K562 (cell line): ENCODE data around the gene ZNF432. TPM values are rescaled to one million over a fixed set of nuclear protein-coding genes. Genes with fewer than 3 reads are reported as not detected.

Source experiments
- ATAC-seq: fragments of 200-7000 bp; cut with Tn5 transposase; 3 replicates; pipeline ENCODE4 v1.9.1; 2020; ENCODE audit warnings: moderate library complexity
- BruUV-seq: library from RNA; stranded (reverse); fragments of 400-500 nt; replicated peaks from 2 replicates; lab custom pipeline; 2021; lab: Mats Ljungman, UMichigan
- CTCF ChIA-PET: fragments of 300-600 bp; formaldehyde crosslinking; extraction: SDS; loops from one replicate; lab custom pipeline; 2021; ENCODE audit warnings: low intra/inter-chr PET ratio; lab: Yijun Ruan, JAX
- POLR2A ChIA-PET: fragments of 300-600, 350-650 bp; sonication (Branson Sonifier 250); formaldehyde crosslinking; extraction: SDS; loops from one replicate; lab custom pipeline; 2021; ENCODE audit warnings: antibody characterized with exemption, inconsistent platforms; lab: Yijun Ruan, JAX
- DNase-seq, 4 experiments: peaks; one replicate each; pipeline versions ENCODE4 v3.0.0 to v3.0.0-alpha.2; 2011 to 2018; ENCODE audit warnings: low spot score in 3 of 4, mixed read lengths in 3 of 4; ENCODE audit errors: extremely low read depth in 1 of 4
- FAIRE-seq: peaks from 2 replicates; lab custom pipeline; 2011; peaks lifted over from hg19 to GRCh38; lab: Jason Lieb, UNC
- H2AFZ ChIP-seq: 2 replicates; pipeline ENCODE4 v1.6.0; 2011; ENCODE audit warnings: low read depth, low read length, control low read depth, inconsistent platforms
- H3K27ac ChIP-seq: fragments of 200-600 bp; 3 replicates; pipeline ENCODE4 v1.8.0; 2011; ENCODE audit warnings: low read depth, mild to moderate bottlenecking, control low read depth, inconsistent platforms, low read length, moderate library complexity, mixed read lengths; ENCODE audit errors: extremely low read depth
- H3K27me3 ChIP-seq, 2 experiments: fragments of 300-600 bp in 1 of 2; 2 replicates in 1 of 2; 3 replicates in 1 of 2; pipeline versions ENCODE4 v1.6.0 to v1.8.0; 2011; ENCODE audit warnings: inconsistent platforms in 2 of 2, low read length in 2 of 2, mild to moderate bottlenecking in 1 of 2, mixed read lengths in 1 of 2, moderate library complexity in 1 of 2; ENCODE audit not compliant: control insufficient read depth in 2 of 2, insufficient read depth in 2 of 2
- H3K36me3 ChIP-seq: fragments of 300-600 bp; 3 replicates; pipeline ENCODE4 v1.8.0; 2011; ENCODE audit warnings: mild to moderate bottlenecking, low read length, inconsistent platforms; ENCODE audit not compliant: control insufficient read depth, insufficient read depth
- H3K4me1 ChIP-seq, 2 experiments: fragments of 200-600 bp in 1 of 2; replicated peaks in 1 of 2; 2 replicates in 1 of 2; 3 replicates in 1 of 2; pipeline versions ENCODE4 v1.5.1 to v1.8.0; 2011; ENCODE audit warnings: inconsistent platforms in 2 of 2, low read length in 2 of 2, mild to moderate bottlenecking in 1 of 2, mixed read lengths in 1 of 2, moderate library complexity in 1 of 2; ENCODE audit not compliant: control insufficient read depth in 2 of 2, insufficient read depth in 2 of 2
- H3K4me2 ChIP-seq: 2 replicates; pipeline ENCODE4 v1.6.1; 2011; ENCODE audit warnings: low read length, control low read depth, inconsistent platforms, mixed read lengths; ENCODE audit not compliant: insufficient read depth
- H3K4me3 ChIP-seq: fragments of 200-600 bp; sonication (generic), shearing (Covaris generic); 2 replicates; pipeline ENCODE4 v1.5.1; 2016; ENCODE audit warnings: control low read depth, inconsistent platforms
- H3K79me2 ChIP-seq: fragments of 200-600 bp; 3 replicates; pipeline ENCODE4 v1.8.0; 2011; ENCODE audit warnings: low read length, inconsistent platforms; ENCODE audit not compliant: control insufficient read depth, insufficient read depth
- H3K9ac ChIP-seq, 2 experiments: 2 replicates each; pipeline versions ENCODE4 v1.6.0 to v1.6.1; 2011; ENCODE audit warnings: low read depth in 2 of 2, low read length in 2 of 2, control low read depth in 1 of 2, inconsistent platforms in 1 of 2, mild to moderate bottlenecking in 1 of 2, mixed read lengths in 1 of 2; ENCODE audit not compliant: insufficient read depth in 1 of 2
- H3K9me1 ChIP-seq: one replicate; pipeline ENCODE4 v1.6.0; 2011; ENCODE audit warnings: inconsistent platforms, mild to moderate bottlenecking, low read length, moderate library complexity; ENCODE audit not compliant: control insufficient read depth, insufficient read depth
- H3K9me3 ChIP-seq: replicated peaks from 2 replicates; pipeline ENCODE4 v1.5.1; 2011; ENCODE audit warnings: low read depth, low read length, inconsistent platforms; ENCODE audit not compliant: control insufficient read depth, insufficient read depth
- H4K20me1 ChIP-seq: replicated peaks from 2 replicates; pipeline ENCODE4 v1.6.1; 2011; ENCODE audit warnings: low read length, inconsistent platforms, mixed read lengths; ENCODE audit not compliant: control insufficient read depth, insufficient read depth
- E2F1 ChIP-seq: sonication (generic); formaldehyde crosslinking; IDR thresholded peaks from 2 replicates; pipeline ENCODE4 v1.8.1; 2023; ENCODE audit warnings: mild to moderate bottlenecking, missing genetic modification reagents, moderate library complexity
- HNRNPH1 ChIP-seq: fragments of 200-400 bp; formaldehyde crosslinking; optimal IDR thresholded peaks from 2 replicates; pipeline ENCODE3; 2017; ENCODE audit warnings: low read depth, mild to moderate bottlenecking, low read length, moderate library complexity
- KLF10 ChIP-seq: fragments of 250-450 bp; sonication (Bioruptor Pico); IDR thresholded peaks from 2 replicates; pipeline ENCODE4 v1.6.1; 2021; ENCODE audit warnings: matching md5 sums
- SAFB ChIP-seq: fragments of 200-400 bp; formaldehyde crosslinking; IDR thresholded peaks from 2 replicates; pipeline ENCODE4 v1.6.1; 2017; ENCODE audit warnings: low read depth, low read length, borderline replicate concordance
- ZBTB11 ChIP-seq, 3 experiments: fragments of 200-800 bp in 1 of 3; fragments of 250-450 bp in 1 of 3; fragments of 450-650 bp in 1 of 3; sonication (Bioruptor Pico) in 1 of 3; sonication (Bioruptor generic) in 1 of 3; formaldehyde crosslinking in 1 of 3; IDR thresholded peaks; 2 replicates each; pipeline versions ENCODE4 v1.6.1 to v1.8.0; 2016 to 2022; ENCODE audit warnings: mild to moderate bottlenecking in 2 of 3, missing genetic modification characterization in 2 of 3, missing compliant biosample characterization in 1 of 3, moderate library complexity in 1 of 3
- WGBS: fragments of 100-300 bp; shearing (Covaris generic); methylation state at CpG from one replicate; pipeline ENCODE4 v1.1.6; 2016; ENCODE audit warnings: low coverage, mixed read lengths; ENCODE audit not compliant: insufficient coverage; ENCODE audit errors: missing lambda C conversion rate; 5-methylcytosine and 5-hydroxymethylcytosine counted together
- in situ Hi-C: fragments of 300-500 bp; cut with MboI; formaldehyde crosslinking; loops from 4 replicates; pipeline ENCODE4 v1.15.0; 2018; ENCODE audit warnings: inconsistent platforms, mixed read lengths
- intact Hi-C: fragments of 100-400 bp; cut with micrococcal nuclease; formaldehyde crosslinking; loops from 2 replicates; pipeline ENCODE4 v1.14.2; 2022
- polyA plus RNA-seq, 8 experiments: library from polyadenylated mRNA; depleted of rRNA in 4 of 8; stranded (reverse) in 5 of 8; unstranded in 3 of 8; fragments of >200 nt; fragmentation: Nextera tagmentation in 2 of 8; fragmentation: Illumina TruSeq in 1 of 8; extraction: Ambion mirVana in 2 of 8; extraction: Trizol in 1 of 8; gene quantifications; 2 replicates each; pipeline versions ENCODE4 v1.2.1 to v1.2.3, GENCODE V29; 2011 to 2014; ENCODE audit warnings: inconsistent platforms in 1 of 8, missing spikeins in 1 of 8
- total RNA-seq, 7 experiments: library from RNA; depleted of rRNA in 6 of 7; stranded (reverse); fragments of >200 nt in 6 of 7; fragmentation: Illumina TruSeq in 2 of 7; extraction: Trizol in 2 of 7; gene quantifications; 2 replicates each; pipeline versions ENCODE4 v1.2.1 to v1.2.3, GENCODE V29; 2011 to 2021; ENCODE audit warnings: low replicate concordance in 1 of 7
- TF ChIP-seq, protein P1 (sequence below), 2 experiments: fragments of 450-650 bp; IDR thresholded peaks; 2 replicates each; pipeline ENCODE4 v1.6.1; 2016; ENCODE audit warnings: mild to moderate bottlenecking in 2 of 2, borderline replicate concordance in 1 of 2, low read depth in 1 of 2, moderate library complexity in 1 of 2

The ZNF432 gene
- total and polyA plus RNA-seq, 9 of the 15 experiments (the other 6 are each of a cell fraction or from before 2014, with no cell fraction given) = 2.6 to 6.8 (median 4.0) TPM

DNA sequence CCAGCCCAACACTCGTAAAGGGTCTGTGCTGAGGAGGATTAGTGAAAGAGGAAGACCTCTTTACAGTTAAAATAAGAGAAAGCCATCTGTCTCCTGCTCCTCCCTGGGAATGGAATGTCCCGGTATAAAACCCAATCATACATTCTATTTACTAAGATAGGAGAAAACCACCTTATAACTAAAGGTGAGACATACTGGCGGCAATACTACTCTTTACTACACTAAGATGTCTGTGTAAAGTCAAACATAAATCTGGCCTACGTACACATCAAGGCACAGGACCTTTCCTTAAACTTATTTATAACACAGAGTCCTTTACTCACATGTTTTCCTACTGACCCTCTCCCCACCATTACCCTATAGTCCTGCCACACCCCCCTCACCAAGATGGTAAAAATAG lies 65.3 kb downstream of the ZNF432 start:
- in situ Hi-C loops = no loop called here
- Histone ChIP-seq H3K79me2 (peaks cover 7% of the 10 kb centered on the region; the same call in 1 of the 3 replicates), H3K9me3 (peaks cover 9% of the 10 kb centered on the region), H4K20me1 (no peaks in the 10 kb centered on the region), H3K36me3 (no peaks in the 10 kb centered on the region), H3K4me1 (no peaks in the 10 kb centered on the region), H3K4me2 (no peak overlapping the region), H3K9me1 (no peaks in the 10 kb centered on the region), H3K9ac (no peak overlapping the region), H3K27me3 (no peaks in the 10 kb centered on the region), H3K4me3 (no peak overlapping the region), H2AFZ (no peak overlapping the region), H3K27ac (no peak overlapping the region)
- no peak for DNase-seq
- 12% methylated on average over 4 of the region's 4 CpGs for WGBS
- no TSS peak for BruUV-seq
- FAIRE-seq = no peak
- POLR2A ChIA-PET = no interaction called here
- intact Hi-C loops = no loop called here
- no peak for ATAC-seq
- CTCF ChIA-PET = no interaction called here
- no peak for TF ChIP-seq SAFB
- no peak for TF ChIP-seq E2F1 (CRISPR knock-in tag)
- no peak for TF ChIP-seq ZBTB11 (CRISPR knock-in tag; IDR thresholded peaks at IDR 0.05)
- no peak for TF ChIP-seq KLF10 (CRISPR knock-in tag)
- no peak for TF ChIP-seq HNRNPH1
- TF ChIP-seq, protein P1, sequence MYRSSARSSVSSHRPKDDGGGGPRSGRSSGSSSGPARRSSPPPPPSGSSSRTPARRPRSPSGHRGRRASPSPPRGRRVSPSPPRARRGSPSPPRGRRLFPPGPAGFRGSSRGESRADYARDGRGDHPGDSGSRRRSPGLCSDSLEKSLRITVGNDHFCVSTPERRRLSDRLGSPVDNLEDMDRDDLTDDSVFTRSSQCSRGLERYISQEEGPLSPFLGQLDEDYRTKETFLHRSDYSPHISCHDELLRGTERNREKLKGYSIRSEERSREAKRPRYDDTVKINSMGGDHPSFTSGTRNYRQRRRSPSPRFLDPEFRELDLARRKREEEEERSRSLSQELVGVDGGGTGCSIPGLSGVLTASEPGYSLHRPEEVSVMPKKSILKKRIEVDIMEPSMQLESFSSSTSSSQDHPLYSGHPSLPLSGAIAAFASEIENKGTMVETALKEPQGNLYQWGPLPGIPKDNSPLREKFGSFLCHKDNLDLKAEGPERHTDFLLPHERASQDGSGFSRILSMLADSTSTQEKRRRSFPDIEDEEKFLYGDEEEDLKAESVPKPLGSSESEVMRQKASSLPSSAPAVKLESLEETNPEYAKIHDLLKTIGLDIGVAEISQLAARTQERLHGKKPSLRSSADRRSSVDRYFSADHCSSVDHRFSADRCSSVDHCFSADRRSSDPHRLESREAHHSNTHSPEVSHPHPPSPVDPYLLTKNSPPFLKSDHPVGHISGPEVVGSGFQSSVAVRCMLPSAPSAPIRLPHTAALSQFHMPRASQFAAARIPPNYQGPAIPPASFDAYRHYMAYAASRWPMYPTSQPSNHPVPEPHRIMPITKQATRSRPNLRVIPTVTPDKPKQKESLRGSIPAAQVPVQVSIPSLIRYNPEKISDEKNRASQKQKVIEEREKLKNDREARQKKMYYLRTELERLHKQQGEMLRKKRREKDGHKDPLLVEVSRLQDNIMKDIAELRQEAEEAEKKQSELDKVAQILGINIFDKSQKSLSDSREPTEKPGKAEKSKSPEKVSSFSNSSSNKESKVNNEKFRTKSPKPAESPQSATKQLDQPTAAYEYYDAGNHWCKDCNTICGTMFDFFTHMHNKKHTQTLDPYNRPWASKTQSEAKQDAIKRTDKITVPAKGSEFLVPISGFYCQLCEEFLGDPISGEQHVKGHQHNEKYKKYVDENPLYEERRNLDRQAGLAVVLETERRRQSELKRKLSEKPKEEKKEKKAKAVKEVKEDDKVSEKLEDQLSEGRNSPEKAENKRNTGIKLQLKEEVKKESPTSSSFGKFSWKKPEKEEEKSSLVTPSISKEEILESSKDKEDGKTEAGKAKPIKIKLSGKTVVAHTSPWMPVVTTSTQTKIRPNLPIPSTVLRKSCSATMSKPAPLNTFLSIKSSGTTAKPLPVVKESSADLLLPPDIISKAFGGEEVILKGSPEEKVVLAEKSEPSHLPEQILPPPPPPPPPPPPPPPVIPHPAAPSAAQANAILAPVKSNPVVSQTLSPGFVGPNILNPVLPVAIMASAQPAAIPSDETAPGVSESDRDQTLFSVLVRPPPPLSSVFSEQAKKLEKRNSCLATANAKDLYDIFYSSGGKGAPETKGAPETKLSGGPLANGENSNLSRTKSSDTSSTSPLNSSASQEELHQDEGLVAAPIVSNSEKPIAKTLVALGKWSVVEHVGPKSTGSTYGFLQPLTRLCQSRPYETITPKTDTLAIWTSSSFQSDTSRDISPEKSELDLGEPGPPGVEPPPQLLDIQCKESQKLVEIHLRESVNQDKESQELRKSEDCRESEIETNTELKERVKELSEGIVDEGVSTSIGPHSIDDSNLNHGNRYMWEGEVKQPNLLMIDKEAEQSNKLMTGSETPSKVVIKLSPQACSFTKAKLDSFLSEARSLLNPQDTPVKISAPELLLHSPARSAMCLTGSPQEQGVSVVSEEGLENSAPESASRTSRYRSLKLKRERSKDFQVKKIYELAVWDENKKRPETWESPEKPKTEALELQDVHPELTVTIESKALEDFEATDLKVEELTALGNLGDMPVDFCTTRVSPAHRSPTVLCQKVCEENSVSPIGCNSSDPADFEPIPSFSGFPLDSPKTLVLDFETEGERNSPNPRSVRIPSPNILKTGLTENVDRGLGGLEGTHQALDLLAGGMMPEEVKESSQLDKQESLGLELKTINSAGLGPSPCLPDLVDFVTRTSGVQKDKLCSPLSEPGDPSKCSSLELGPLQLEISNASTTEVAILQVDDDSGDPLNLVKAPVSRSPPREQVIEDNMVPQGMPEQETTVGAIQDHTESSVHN (IDR thresholded peaks at IDR 0.05; ENCODE audit: borderline replicate concordance in 1 of 2, low read depth in 1 of 2) = no peak
